ES-I3 (cell line): Measurements from ENCODE around the gene C9orf85.
A peak's percentile ranks its signal among the peaks of the same experiment; 100 is the strongest.
"Not testable (repeated sequence)": the region's sequence is repeated elsewhere in the genome, so short reads cannot be mapped to it uniquely, and the experiment has no call there.

Experiments
- H3K36me3 ChIP-seq: 2 replicates; pipeline ENCODE4 v1.6.1; 2013; ENCODE audit warnings: mild to moderate bottlenecking, low read length, control low read depth, moderate library complexity; ENCODE audit not compliant: insufficient read depth
- H3K4me1 ChIP-seq: 2 replicates; pipeline ENCODE4 v1.6.1; 2013; ENCODE audit warnings: mild to moderate bottlenecking, control low read depth, low read length; ENCODE audit not compliant: insufficient read depth
- H3K9ac ChIP-seq: 2 replicates; pipeline ENCODE4 v1.6.1; 2013; ENCODE audit warnings: low read depth, mild to moderate bottlenecking, low read length, moderate library complexity
- H3K9me3 ChIP-seq: 2 replicates; pipeline ENCODE4 v1.6.1; 2013; ENCODE audit warnings: mild to moderate bottlenecking, low read length, moderate library complexity; ENCODE audit not compliant: control insufficient read depth, insufficient read depth

Gene C9orf85

DNA sequence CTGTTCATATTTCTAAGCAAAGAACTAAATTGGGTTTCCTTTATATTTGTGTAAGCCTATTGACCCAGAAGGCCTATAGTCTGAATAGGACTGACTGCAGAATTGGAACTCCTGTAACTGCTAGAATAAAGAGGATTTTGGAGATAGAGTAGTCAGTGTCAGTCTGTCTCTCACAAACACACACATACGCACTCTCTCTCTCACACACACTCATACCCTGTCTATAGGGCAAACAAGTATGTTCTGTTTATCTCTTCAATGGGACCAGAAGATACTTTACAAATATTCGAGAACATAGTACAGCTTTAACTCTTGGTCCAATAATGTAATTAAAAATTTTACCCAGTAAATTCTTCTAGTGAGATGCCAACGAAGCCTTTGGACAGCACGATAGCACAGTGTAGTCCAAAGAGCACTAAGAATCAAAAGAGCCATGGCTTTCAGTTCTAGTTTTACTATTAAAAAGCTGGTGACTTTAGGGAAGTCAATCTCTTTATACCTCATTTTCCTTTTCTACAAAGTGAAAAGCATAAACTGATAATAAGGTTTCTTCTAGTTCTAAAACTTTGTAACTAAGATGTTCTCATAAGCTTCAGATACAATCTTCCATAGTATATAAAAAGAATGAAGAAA lies 19.8 kb upstream of the C9orf85 start:
- Histone ChIP-seq H3K4me1 (peaks cover 6% of the 10 kb centered on the region; the same call in 1 of the 2 replicates), H3K9me3 (no peaks in the 10 kb centered on the region), H3K9ac (no peak overlapping the region), H3K36me3 (no peaks in the 10 kb centered on the region)

GRCh38 chr9:71895117-71895516 lies 16.3 kb upstream of the C9orf85 start:
- Histone ChIP-seq H3K9me3 (no peaks in the 10 kb centered on the region), H3K4me1 (peaks cover 6% of the 10 kb centered on the region; the same call in 1 of the 2 replicates), H3K9ac (no peak overlapping the region), H3K36me3 (no peaks in the 10 kb centered on the region)

- Histone ChIP-seq H3K36me3 (no peaks in the 10 kb centered on the region), H3K9me3 (no peaks in the 10 kb centered on the region), H3K4me1 (peaks cover 6% of the 10 kb centered on the region; the same call in 1 of the 2 replicates), H3K9ac (no peak overlapping the region)
Measured at GRCh38 chr9:71895955-71896354, 15.5 kb upstream of the C9orf85 start.

- Histone ChIP-seq H3K36me3 (no peaks in the 10 kb centered on the region), H3K4me1 (peaks cover 13% of the 10 kb centered on the region), H3K9me3 (no peaks in the 10 kb centered on the region), H3K9ac (no peak overlapping the region)
Measured at GRCh38 chr9:71896761-71897160, 14.7 kb upstream of the C9orf85 start.

- Histone ChIP-seq H3K9me3 (no peaks in the 10 kb centered on the region), H3K4me1 (peaks cover 21% of the 10 kb centered on the region), H3K9ac (no peak overlapping the region), H3K36me3 (no peaks in the 10 kb centered on the region)
Measured at GRCh38 chr9:71897577-71897976, 13.9 kb upstream of the C9orf85 start.

DNA sequence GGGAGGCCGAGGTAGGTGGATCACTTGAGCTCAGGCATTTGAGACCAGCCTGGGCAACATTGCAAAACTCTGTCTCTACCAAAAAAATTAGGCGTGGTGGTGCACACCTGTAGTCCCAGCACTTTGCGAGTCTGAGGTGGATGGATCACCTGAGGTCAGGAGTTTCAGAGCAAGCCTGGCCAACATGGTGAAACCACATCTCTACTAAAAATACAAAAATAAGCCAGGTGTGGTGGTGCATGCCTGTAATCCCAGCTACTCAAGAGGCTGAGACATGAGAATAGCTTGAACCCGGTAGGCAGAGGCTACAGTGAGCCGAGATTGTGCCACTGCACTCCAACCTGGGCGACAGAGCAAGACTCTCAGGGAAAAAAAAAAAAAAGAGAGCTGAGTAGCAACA lies 12.7 kb upstream of the C9orf85 start:
- H3K9me3 ChIP-seq, H3K36me3 ChIP-seq, H3K9ac ChIP-seq: not testable (repeated sequence)
- H3K4me1 ChIP-seq = peaks cover 32% of the 10 kb centered on the region

GRCh38 chr9:71901695-71902597 lies 9.5 kb upstream of the C9orf85 start:
- H3K9me3 ChIP-seq = no peaks in the 10 kb centered on the region
- peaks cover 26% of the 10 kb centered on the region for H3K4me1 ChIP-seq
- H3K36me3 ChIP-seq = no peaks in the 10 kb centered on the region; the same call in 1 of the 2 replicates
- no peak overlapping the region for H3K9ac ChIP-seq

DNA sequence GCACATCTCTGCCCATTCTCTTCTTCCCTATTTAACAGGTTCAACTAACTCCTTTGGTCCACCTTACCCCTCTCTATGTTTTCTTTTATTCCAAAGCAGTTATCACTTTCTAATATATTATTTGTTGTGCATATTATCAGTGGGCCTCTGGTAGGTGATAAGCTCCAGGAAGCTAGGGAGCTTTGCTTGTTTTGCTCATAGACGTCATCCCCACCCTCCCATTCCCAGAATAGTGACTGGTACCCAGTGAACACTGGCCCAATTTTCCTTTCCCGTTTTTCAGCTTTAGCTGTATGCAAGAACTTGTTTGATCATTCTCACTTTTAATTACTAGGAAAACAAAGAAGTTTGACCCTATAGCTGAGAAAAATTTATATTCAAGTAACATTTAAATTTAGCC lies 7.4 kb upstream of the C9orf85 start:
- Histone ChIP-seq H3K9ac (no peak overlapping the region), H3K4me1 (peaks cover 26% of the 10 kb centered on the region)

GRCh38 chr9:71908825-71909224 lies 2.6 kb upstream of the C9orf85 start:
- H3K9ac ChIP-seq = peak overlapping the region; percentile 98
- H3K9me3 ChIP-seq = no peaks in the 10 kb centered on the region
- H3K36me3 ChIP-seq = no peaks in the 10 kb centered on the region; the same call in 1 of the 2 replicates
- no peaks in the 10 kb centered on the region for H3K4me1 ChIP-seq

More for the DNA sequence above, 7.4 kb upstream of the C9orf85 start:
- H3K36me3 ChIP-seq = no peaks in the 10 kb centered on the region; the same call in 1 of the 2 replicates
- H3K9me3 ChIP-seq = no peaks in the 10 kb centered on the region

DNA sequence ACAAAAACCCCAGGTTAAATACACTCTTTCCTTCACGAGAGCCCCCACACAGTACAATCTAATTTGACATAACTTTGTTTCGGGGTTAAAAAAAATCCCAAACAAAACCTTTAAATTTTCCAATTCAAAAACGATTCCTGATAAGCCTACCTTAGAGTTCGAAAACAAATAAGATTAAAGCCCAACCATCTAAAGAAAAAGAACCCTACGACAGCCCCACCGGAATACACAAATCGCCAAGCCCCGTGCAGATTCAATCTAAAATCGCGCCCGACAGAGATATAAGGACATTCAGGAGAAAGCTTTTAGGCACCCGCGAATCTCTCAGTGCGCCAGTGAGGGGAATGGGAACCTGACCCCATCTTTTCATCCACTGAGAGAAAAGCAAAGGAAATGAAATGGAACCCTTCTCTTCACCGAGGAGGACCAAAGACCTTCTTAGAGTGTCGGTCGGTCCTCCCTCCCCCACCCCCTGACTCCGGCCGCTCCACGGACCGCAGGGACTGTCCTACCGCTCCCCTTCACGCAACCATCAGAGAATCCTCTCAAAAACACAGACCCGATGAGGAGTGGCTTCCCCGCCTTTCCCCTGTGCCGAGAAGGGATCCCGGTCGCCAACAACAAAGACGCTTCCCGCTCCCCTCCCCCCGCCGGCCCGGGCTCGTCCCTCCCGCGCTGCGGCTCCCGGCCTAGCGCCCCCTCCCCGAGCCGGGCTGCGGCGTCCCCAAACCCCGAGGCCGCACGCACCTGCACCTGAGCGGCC lies 1.4 kb upstream of the C9orf85 start:
- no peaks in the 10 kb centered on the region; the same call in 1 of the 2 replicates for H3K36me3 ChIP-seq
- peak overlapping the region; percentile 98 for H3K9ac ChIP-seq
- no peaks in the 10 kb centered on the region for H3K9me3 ChIP-seq
- H3K4me1 ChIP-seq = no peaks in the 10 kb centered on the region; the same call in 1 of the 2 replicates

DNA sequence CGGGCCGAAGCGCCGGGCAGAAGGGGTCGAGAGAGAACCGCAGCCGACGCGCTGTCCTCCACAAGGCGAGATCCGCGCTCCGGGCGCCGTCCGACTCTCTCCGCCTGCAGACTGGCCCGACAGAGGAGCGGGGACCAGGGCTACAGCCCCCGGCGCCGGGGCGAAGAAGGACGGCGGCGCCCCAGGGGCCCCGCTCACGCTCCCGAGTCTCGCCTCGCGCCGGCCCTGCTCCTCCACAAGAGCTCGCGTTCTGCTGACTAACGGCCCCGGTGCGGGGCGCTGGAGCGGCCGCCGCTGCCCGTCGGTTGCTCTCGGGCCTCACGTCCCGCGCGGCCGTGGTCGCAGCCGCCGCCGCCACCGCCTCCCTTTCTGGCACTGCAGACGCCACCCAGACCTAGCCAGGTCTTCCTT lies 784 bp upstream of the C9orf85 start:
- Histone ChIP-seq H3K4me1 (no peaks in the 10 kb centered on the region; the same call in 1 of the 2 replicates), H3K9me3 (no peaks in the 10 kb centered on the region), H3K9ac (peak overlapping the region; percentile 98), H3K36me3 (no peaks in the 10 kb centered on the region; the same call in 1 of the 2 replicates)

DNA sequence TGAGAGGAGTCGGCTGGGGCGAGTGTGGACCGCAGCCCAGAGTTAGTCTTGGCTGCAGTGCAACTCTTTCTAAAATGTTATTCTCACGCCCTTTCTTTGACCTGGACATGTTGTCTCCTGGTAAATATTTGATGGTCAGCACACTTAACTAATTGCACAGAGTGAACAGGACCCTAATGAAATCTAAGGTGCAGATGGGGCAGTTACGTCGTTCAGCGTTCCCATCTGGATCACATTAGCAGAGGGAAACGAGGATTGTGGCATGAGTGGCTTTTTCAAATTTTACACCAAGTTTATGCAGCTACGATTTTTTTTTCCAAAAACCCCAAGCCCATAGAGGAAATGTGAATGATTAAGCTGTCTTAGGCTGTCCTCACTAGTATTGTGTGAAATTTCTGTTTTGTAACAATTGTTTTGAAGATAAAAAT lies 483 bp downstream of the C9orf85 start:
- Histone ChIP-seq H3K9ac (peak overlapping the region; percentile 89), H3K36me3 (no peaks in the 10 kb centered on the region), H3K9me3 (no peaks in the 10 kb centered on the region), H3K4me1 (no peaks in the 10 kb centered on the region; the same call in 1 of the 2 replicates)

DNA sequence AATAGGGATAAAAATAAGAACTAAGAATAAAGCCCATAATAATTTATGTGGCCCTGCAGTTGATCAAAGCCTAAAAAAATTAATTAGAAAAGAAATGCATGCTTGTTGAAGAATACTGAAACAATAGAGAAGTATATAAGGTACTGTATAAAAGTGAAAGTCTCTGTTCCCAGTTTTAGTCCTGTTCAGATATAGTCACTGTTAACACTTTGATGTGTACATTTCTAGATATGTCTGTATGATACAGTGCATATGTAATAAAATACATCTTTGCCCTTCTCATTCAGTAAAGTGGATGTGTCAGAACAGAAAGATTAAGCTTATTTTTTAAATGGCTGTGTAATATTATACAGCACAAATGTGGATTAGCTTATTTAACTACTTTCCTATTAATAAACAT lies 4.1 kb downstream of the C9orf85 start:
- peaks cover 12% of the 10 kb centered on the region for H3K9me3 ChIP-seq
- H3K36me3 ChIP-seq = peaks cover 5% of the 10 kb centered on the region; the same call in 1 of the 2 replicates
- H3K9ac ChIP-seq = no peak overlapping the region
- peaks cover 3% of the 10 kb centered on the region for H3K4me1 ChIP-seq
